Naive thymus-derived CD4-positive, alpha-beta T cell (primary cell): Measurements from ENCODE around the gene TTC14. TPM values are rescaled to one million over a fixed set of nuclear protein-coding genes. Genes with fewer than 3 reads are reported as not detected.

Source experiments
- ATAC-seq: fragments of 150-1000 bp; cut with Tn5 transposase; 2 replicates; pipeline ENCODE4 v1.10.0; 2021; ENCODE audit warnings: mild to moderate bottlenecking, moderate library complexity
- CTCF ChIA-PET: fragments of 350-600 bp; sonication (Branson Sonifier 250); formaldehyde crosslinking; loops from one replicate; lab custom pipeline; 2021; ENCODE audit warnings: antibody characterized with exemption; lab: Charles Lee
- POLR2A ChIA-PET: fragments of 350-600 bp; sonication (Branson Sonifier 250); formaldehyde crosslinking; loops from one replicate; lab custom pipeline; 2021; ENCODE audit warnings: antibody characterized with exemption, inconsistent platforms; lab: Charles Lee
- DNase-seq, 9 donors: peaks; one replicate each; pipeline versions ENCODE4 v3.0.0 to v3.0.0-alpha.2; 2020 to 2022; ENCODE audit warnings: mixed read lengths in 1 of 9
- H3K27ac ChIP-seq: one replicate; pipeline ENCODE4 v1.7.0; 2013; ENCODE audit warnings: mild to moderate bottlenecking, low read depth, low read length, moderate library complexity
- H3K27me3 ChIP-seq, 2 donors: one replicate each; pipeline ENCODE4 v1.7.0; 2013; ENCODE audit warnings: low read length in 2 of 2, mild to moderate bottlenecking in 2 of 2, moderate library complexity in 2 of 2; ENCODE audit not compliant: control insufficient read depth in 2 of 2, insufficient read depth in 2 of 2
- H3K36me3 ChIP-seq, 3 experiments: 1 replicate in 2 of 3; 2 replicates in 1 of 3; pipeline ENCODE4 v1.7.0; 2013; ENCODE audit warnings: low read length in 3 of 3, mild to moderate bottlenecking in 3 of 3, moderate library complexity in 1 of 3; ENCODE audit not compliant: insufficient read depth in 3 of 3, control insufficient read depth in 2 of 3
- H3K4me1 ChIP-seq, 2 donors: one replicate each; pipeline ENCODE4 v1.7.0; 2013; ENCODE audit warnings: low read length in 2 of 2, mild to moderate bottlenecking in 2 of 2, moderate library complexity in 1 of 2; ENCODE audit not compliant: control insufficient read depth in 2 of 2, insufficient read depth in 2 of 2
- H3K4me3 ChIP-seq: 2 replicates; pipeline ENCODE4 v1.7.0; 2013; ENCODE audit warnings: mild to moderate bottlenecking, low read length
- H3K9me3 ChIP-seq, 3 experiments: 1 replicate in 2 of 3; 2 replicates in 1 of 3; pipeline ENCODE4 v1.7.0; 2013; ENCODE audit warnings: low read length in 3 of 3; ENCODE audit not compliant: control insufficient read depth in 2 of 3
- H3K27ac Mint-ChIP-seq, 9 donors: one replicate each; pipeline ENCODE4 v1.8.0; 2020 to 2022; ENCODE audit warnings: mixed read lengths in 9 of 9, mild to moderate bottlenecking in 8 of 9, moderate library complexity in 5 of 9, inconsistent platforms in 2 of 9
- H3K27me3 Mint-ChIP-seq, 5 donors: one replicate each; pipeline ENCODE4 v1.8.0; 2021 to 2022; ENCODE audit warnings: mixed read lengths in 5 of 5, mild to moderate bottlenecking in 1 of 5
- H3K36me3 Mint-ChIP-seq, 5 donors: one replicate each; pipeline ENCODE4 v1.8.0; 2020 to 2022; ENCODE audit warnings: mixed read lengths in 5 of 5, mild to moderate bottlenecking in 3 of 5, inconsistent platforms in 1 of 5
- H3K4me1 Mint-ChIP-seq, 7 donors: one replicate each; pipeline ENCODE4 v1.8.0; 2020 to 2022; ENCODE audit warnings: mixed read lengths in 7 of 7, mild to moderate bottlenecking in 3 of 7, inconsistent platforms in 1 of 7
- H3K4me3 Mint-ChIP-seq, 10 donors: one replicate each; pipeline ENCODE4 v1.8.0; 2020 to 2022; ENCODE audit warnings: mild to moderate bottlenecking in 10 of 10, mixed read lengths in 10 of 10, moderate library complexity in 6 of 10, inconsistent platforms in 2 of 10
- H3K9me3 Mint-ChIP-seq, 11 donors: one replicate each; pipeline ENCODE4 v1.8.0; 2020 to 2022; ENCODE audit warnings: mixed read lengths in 11 of 11, mild to moderate bottlenecking in 4 of 11, inconsistent platforms in 1 of 11, moderate library complexity in 1 of 11
- intact Hi-C, 2 donors: fragments of 100-400 bp; cut with micrococcal nuclease; formaldehyde crosslinking; loops; one replicate each; pipeline ENCODE4 v1.15.1; 2023
- polyA plus RNA-seq, 2 donors: library from polyadenylated mRNA; unstranded; fragments of 300-500 nt; fragmentation: Illumina TruSeq; gene quantifications; one replicate each; pipeline ENCODE4 v1.2.3, GENCODE V29; 2021
- total RNA-seq, 6 experiments: library from RNA in 5 of 6; stranded (reverse) in 5 of 6; gene quantifications; 1 replicate in 5 of 6; 2 replicates in 1 of 6; pipeline ENCODE4 v1.2.3 and lab custom pipeline; 2021 to 2026

The TTC14 gene
- total and polyA plus RNA-seq, 7 experiments from 2014 or later, result 18.7 to 201 (median 88.8) TPM

DNA sequence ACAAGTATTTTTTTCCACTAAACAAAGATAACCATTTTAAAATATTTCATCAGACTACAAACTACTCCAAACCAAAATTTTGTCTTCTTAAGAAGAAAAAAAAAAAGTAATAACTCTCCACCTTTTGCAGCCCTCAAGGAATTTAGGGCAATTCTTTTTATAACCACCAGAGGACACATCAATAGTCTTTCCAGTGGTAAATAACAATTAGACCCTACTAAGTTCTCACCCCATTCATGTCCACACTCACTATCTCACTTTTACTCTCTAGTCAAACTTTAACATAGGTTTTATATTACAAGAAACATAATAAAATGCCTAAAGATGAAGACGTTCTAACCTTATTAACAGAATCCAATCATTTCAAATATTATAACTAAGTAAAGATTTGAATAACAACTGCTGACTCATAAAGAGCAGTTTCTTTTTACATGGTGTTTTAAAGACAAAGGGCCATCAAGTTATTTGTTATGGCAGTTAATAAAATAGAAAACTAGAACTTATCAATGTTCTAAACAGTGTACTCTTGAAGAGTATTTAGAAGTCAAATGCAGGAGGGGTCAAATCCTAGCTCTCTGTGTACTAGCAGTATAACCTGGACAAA is 44.3 kb downstream of the TTC14 start:
- Histone ChIP-seq H3K27me3 (no peaks in the 10 kb centered on the region), H3K9me3 (no peaks in the 10 kb centered on the region), H3K27ac (no peak overlapping the region), H3K4me3 (no peak overlapping the region), H3K36me3 (no peaks in the 10 kb centered on the region), H3K4me1 (no peaks in the 10 kb centered on the region)
- no peaks in the 10 kb centered on the region for H3K36me3 Mint-ChIP-seq
- H3K9me3 Mint-ChIP-seq, result peaks cover 0 to 7% (median 0%) of the 10 kb centered on the region in 11 donors
- no peaks in the 10 kb centered on the region for H3K4me1 Mint-ChIP-seq
- intact Hi-C loops, result no loop called here
- DNase-seq, result no peak
- ChIA-PET POLR2A (no interaction called here), CTCF (interaction anchor here (0.7 kb wide), 1 partner anchor 19 kb away, joined by 3 read pairs; no protein-coding TSS in a partner anchor)
- ATAC-seq, result no peak
- peaks cover 19 to 58% (median 39%) of the 10 kb centered on the region in 5 donors for H3K27me3 Mint-ChIP-seq
- no peak overlapping the region for H3K27ac Mint-ChIP-seq
- H3K4me3 Mint-ChIP-seq, result no peak overlapping the region

DNA sequence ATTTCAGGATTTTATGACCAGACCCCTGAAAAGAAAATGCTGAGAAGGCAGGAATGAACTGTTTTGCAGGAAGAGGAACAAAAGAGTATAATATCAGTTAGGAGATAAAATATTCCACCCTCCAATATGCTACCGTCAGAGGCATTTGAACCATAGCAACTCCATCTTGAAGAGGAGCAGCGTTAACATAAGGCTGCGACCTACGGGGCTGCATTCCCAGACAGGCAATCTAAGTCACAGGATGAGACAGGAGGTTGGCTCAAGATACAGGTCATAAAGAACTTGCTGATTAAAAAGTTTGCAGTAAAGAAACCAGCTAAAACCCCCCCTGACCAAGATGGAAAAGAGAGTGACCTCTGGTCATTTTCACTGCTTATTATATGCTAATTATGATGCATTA is 54.4 kb downstream of the TTC14 start:
- Mint-ChIP-seq H3K4me3 (no peak overlapping the region), H3K27ac (no peak overlapping the region), H3K27me3 (peaks cover 13 to 40% (median 25%) of the 10 kb centered on the region in 5 donors), H3K4me1 (no peaks in the 10 kb centered on the region), H3K9me3 (no peaks in the 10 kb centered on the region), H3K36me3 (no peaks in the 10 kb centered on the region)
- CTCF ChIA-PET, result no interaction called here
- no peak for ATAC-seq
- no peaks in the 10 kb centered on the region for H3K36me3 ChIP-seq
- H3K4me3 ChIP-seq, result no peak overlapping the region
- no peaks in the 10 kb centered on the region for H3K4me1 ChIP-seq
- no peak overlapping the region for H3K27ac ChIP-seq
- no peak for DNase-seq
- no peaks in the 10 kb centered on the region for H3K9me3 ChIP-seq
- intact Hi-C loops, result no loop called here
- POLR2A ChIA-PET, result no interaction called here
- peaks cover 0 to 3% of the 10 kb centered on the region in 2 donors for H3K27me3 ChIP-seq

DNA sequence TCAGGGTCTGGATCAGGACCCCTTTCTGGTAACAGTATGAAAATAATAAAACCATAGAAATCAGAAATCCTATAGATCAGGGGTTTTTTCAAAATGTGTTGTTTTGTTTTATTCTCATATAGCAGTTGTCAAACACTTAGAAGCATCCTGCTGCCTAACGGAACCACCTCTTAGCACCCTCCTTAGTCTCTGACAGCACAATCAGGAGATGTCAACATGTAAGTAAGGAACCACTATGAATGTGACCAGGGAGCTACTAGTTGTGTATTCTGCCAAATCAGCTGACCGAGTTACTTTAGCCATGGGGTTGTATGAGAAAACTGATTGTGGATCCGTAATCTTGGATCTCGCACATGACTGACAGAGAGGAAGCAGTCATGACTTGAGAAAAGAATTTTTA is 55.1 kb downstream of the TTC14 start:
- H3K27ac ChIP-seq, result no peak overlapping the region
- Mint-ChIP-seq H3K27ac (no peak overlapping the region), H3K4me1 (no peaks in the 10 kb centered on the region), H3K9me3 (no peaks in the 10 kb centered on the region), H3K36me3 (no peaks in the 10 kb centered on the region), H3K27me3 (peaks cover 13 to 40% (median 25%) of the 10 kb centered on the region in 5 donors), H3K4me3 (no peak overlapping the region)
- CTCF ChIA-PET, result no interaction called here
- H3K4me1 ChIP-seq, result no peaks in the 10 kb centered on the region
- no peak for ATAC-seq
- POLR2A ChIA-PET, result no interaction called here
- H3K4me3 ChIP-seq, result no peak overlapping the region
- H3K9me3 ChIP-seq, result no peaks in the 10 kb centered on the region
- H3K27me3 ChIP-seq, result peaks cover 0 to 3% of the 10 kb centered on the region in 2 donors
- DNase-seq, result no peak
- intact Hi-C loops, result no loop called here
- H3K36me3 ChIP-seq, result no peaks in the 10 kb centered on the region

Other genes with a start within 250 kb of the TTC14 start
- not detected for gene CCDC39, start 77.3 kb downstream of the TTC14 start, total RNA-seq
- gene CCDC39, start 77.3 kb downstream of the TTC14 start, polyA plus RNA-seq, result not detected